Uterus (tissue), 2 donors: ENCODE results near the gene LONRF3.

ENCODE experiments used
- POLR2A ChIP-seq, 2 donors: fragments of 450-650 bp; IDR thresholded peaks; one replicate each; pipeline ENCODE4 v1.6.1; 2016; ENCODE audit warnings: antibody characterized with exemption in 2 of 2, mild to moderate bottlenecking in 1 of 2, moderate library complexity in 1 of 2
- TF ChIP-seq, protein P1 (sequence below), 4 experiments: fragments of 200-600 bp in 2 of 4; fragments of 450-650 bp in 2 of 4; sonication (generic) in 2 of 4; IDR thresholded peaks; one replicate each; pipeline ENCODE4 v1.5.1; 2016 to 2019; ENCODE audit warnings: antibody characterized with exemption in 4 of 4, mild to moderate bottlenecking in 2 of 4, moderate library complexity in 1 of 4

DNA sequence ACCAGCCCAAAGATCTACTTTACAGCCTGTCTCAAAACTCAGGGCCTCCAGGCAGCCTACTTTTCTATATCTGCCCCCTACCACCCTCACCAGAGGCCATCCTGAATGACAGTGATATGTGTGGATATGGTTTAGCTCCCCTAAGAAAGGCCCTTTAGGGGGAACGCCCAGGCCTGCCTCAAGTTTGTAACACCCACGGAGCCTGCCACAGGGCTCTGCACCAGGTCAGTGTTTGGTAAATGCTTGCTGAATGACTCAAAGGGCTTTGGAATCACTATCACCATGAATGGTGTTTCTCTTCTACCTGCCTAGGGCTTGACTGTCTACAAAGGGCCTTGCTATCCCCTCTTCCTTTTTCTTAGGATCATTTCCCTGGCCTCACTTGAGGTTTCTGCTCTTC is 11.3 kb upstream of the LONRF3 start:
- TF ChIP-seq, protein P1, sequence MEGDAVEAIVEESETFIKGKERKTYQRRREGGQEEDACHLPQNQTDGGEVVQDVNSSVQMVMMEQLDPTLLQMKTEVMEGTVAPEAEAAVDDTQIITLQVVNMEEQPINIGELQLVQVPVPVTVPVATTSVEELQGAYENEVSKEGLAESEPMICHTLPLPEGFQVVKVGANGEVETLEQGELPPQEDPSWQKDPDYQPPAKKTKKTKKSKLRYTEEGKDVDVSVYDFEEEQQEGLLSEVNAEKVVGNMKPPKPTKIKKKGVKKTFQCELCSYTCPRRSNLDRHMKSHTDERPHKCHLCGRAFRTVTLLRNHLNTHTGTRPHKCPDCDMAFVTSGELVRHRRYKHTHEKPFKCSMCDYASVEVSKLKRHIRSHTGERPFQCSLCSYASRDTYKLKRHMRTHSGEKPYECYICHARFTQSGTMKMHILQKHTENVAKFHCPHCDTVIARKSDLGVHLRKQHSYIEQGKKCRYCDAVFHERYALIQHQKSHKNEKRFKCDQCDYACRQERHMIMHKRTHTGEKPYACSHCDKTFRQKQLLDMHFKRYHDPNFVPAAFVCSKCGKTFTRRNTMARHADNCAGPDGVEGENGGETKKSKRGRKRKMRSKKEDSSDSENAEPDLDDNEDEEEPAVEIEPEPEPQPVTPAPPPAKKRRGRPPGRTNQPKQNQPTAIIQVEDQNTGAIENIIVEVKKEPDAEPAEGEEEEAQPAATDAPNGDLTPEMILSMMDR (IDR thresholded peaks at IDR 0.05): no peak
- TF ChIP-seq POLR2A (IDR thresholded peaks at IDR 0.05): no peak
